NCI-H1694 (cell line): ENCODE data around the gene MADCAM1.
"Not testable (repeated sequence)": the region's sequence is repeated elsewhere in the genome, so short reads cannot be mapped to it uniquely, and the experiment has no call there.

Experiments used
- DNase-seq: peaks from one replicate; lab custom pipeline; 2025; lab: John Stamatoyannopoulos, UW

Gene MADCAM1

DNA sequence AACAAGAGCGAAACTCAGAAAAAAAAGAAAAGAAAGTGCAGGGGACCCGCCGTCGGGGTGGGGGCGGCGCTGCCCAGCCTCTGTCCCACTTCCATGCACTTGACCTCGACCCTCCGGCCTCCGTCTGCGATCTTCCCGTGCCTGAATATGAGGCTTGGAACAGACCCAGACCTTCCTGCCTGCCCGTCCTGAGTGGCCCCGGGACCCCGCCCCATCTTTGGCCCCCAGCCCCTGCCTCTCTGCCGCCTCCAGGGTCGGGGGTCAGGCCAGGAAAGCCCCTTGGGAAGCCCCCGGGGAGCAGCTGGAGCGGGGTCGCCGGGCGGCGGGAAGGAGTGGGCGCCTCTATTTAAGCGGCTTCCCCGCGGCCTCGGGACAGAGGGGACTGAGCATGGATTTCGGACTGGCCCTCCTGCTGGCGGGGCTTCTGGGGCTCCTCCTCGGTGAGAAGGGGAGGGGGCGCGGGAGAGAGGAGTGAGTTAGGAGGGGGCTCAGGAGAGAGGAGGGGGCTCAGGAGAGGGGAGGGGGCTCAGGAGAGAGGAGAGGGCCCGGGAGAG lies at the start of gene MADCAM1:
MADCAM1 (plus strand) TSS at position 375 of the 554 bp plus-strand sequence; CDS start at position 389, 14 bp downstream.
- DNase-seq = no peak

DNA sequence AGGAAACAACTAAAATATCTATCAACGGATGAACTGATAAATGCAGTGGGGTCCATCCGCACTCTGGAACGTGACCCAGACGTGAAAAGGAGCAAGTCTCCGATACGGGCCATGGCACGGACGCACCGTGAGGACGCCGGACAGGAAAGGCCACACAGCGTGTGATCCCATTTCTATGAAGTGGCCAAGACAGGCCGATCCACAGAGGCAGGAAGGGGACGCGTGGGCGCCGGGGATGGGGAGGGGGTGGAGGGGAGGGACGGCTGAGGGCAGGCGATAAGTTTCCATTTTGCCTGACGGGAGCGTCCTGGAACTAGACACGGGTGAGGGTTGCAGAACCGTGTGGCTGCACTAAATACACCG lies 49.2 kb upstream of the MADCAM1 start:
- no peak for DNase-seq

DNA sequence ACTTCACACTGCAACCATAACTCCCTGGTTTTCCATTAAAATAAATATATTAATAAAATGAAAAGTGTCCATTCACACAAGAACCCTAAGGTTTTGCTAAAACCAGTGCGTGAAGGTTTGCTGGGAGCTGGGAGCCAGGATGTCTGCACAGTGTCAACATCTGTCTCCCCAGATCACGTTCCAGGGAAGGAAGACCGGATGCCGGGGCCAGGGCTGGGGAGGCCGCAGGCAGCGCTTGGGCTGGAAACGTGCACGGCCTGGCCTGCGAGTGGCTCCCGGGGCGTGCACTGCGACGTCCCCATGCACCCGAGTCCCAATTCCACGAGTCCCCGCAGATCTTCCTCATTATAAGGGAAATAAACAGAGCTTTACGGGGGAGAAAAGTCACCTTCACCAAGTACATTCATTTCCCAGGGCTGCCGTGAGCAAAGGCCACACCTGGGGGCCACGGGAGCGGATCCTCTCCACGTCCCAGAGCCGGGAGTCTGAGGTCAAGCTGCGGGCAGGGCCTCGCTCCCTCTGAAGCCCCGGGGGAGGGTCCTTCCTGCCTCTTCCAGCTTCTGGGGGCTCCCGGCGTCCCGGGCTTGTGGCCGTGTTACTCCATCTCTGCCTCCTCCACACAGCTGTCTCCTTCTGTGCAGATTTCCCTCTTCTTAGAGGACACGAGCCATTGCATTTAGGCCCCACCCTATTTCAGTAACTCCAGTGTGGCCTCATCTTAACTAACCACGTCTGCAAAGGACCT lies 48.3 kb upstream of the MADCAM1 start:
- no peak for DNase-seq

GRCh38 chr19:449916-450315 lies 46.4 kb upstream of the MADCAM1 start:
- DNase-seq = no peak

DNA sequence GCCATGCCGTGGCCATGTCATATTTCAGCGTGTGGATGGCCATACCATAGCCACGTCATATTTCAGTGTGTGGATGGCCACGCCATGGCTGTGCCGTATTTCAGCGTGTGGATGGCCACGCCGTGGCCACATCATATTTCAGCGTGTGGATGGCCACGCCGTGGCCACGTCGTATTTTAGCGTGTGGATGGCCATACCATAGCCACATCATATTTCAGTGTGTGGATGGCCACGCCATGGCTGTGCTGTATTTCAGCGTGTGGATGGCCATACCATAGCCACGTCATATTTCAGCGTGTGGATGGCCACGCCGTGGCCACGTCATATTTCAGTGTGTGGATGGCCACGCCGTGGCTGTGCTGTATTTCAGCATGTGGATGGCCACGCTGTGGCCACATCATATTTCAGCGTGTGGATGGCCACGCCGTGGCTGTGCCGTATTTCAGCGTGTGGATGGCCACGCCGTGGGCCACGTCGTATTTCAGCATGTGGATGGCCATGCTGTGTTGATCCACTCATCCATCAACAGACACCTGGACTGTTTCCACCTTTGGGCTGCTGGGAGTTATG lies 45.3 kb upstream of the MADCAM1 start:
- not testable (repeated sequence) for DNase-seq

DNA sequence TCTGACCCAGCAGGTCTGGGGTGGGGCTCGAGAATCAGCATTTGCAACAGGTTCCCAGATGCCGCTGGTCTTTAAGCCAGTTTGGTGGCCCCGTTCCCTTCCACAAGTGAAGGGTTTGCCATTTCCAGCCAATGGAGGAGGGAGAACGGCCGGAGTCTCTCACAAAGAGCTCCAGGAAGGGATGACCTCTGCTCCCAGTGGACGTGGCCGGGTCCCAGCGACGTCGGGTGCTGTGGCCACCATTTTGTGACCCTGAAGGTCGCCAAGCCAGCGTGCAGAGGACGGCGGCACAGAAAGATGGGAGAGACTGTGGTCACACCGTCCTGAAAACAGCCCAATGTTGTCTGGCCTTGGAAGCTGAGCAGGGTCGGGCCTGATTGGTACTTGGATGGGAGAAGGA lies 43.5 kb upstream of the MADCAM1 start:
- no peak for DNase-seq

DNA sequence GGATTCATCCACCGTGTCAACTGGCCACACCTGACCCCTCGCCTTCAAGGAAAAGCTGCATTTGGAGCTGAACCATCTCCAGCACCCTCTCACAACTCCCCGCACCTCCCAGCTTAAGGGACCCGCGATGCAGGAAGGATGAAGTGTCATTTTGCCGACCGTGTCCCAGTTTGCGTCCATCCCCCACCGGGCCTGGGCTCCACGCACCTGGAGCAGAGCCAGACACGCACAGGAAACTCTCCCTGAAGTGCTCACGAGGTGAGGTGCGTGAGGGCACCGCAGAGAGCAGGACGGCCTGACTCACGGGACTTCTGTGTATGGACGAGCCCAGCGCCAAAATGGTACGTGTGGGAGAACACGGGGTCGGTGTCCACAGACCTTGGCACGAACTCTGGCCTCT lies 42.7 kb upstream of the MADCAM1 start:
- no peak for DNase-seq

DNA sequence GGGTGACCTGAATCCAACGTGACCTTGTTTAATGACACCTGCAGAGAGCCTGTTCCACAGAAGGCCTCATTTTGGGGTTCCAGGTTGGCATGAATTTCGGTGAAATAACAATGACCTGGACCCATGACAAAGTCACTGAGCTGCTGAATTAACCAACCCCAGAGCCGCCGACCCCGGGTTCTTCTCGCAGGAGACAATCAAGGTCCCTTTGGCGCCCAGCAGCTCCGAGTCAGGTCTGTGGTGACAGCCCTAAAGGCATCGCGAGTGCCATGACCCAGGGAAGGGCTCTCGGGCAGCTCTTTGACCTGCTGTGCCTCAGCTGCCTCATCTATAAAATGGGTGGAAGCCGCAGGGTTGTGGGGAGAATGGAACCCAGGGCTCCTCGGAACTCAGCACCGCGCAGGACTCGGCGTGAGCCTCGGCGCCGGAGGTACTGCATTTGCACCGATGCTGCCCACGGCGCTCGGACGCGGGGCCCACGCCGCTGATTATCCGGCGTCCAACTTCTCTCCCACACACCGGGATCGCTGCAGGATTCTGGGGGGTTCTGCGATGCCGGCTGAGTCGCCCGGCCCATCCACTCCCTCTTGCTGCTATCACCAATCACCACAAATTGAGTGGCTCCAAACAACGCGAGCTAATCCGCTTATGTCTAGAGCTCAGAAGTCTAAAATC lies 41.1 kb upstream of the MADCAM1 start:
- no peak for DNase-seq

- no peak for DNase-seq
Observed at GRCh38 chr19:455851-456546, 40.3 kb upstream of the MADCAM1 start.

GRCh38 chr19:456547-457110 lies 39.7 kb upstream of the MADCAM1 start:
- no peak for DNase-seq

DNA sequence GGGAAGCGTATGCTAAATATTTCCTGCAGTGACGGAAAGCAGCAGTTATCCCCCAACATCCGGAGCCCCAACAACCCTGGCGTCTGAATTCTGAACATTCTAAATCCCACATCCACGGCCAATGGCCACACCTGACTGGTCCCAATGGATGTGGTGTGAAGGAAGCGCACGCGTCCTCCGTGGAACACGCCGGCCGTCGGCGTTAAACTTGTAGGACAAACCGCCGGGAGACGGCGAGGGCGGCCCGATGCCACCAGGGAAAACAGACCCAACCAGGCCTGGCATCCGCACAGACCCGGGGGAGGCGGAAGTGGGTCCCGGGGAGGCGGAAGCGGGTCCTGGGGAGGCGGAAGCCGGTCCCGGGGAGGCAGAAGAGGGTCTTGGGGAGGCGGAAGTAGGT lies 38.6 kb upstream of the MADCAM1 start:
- DNase-seq = no peak

DNA sequence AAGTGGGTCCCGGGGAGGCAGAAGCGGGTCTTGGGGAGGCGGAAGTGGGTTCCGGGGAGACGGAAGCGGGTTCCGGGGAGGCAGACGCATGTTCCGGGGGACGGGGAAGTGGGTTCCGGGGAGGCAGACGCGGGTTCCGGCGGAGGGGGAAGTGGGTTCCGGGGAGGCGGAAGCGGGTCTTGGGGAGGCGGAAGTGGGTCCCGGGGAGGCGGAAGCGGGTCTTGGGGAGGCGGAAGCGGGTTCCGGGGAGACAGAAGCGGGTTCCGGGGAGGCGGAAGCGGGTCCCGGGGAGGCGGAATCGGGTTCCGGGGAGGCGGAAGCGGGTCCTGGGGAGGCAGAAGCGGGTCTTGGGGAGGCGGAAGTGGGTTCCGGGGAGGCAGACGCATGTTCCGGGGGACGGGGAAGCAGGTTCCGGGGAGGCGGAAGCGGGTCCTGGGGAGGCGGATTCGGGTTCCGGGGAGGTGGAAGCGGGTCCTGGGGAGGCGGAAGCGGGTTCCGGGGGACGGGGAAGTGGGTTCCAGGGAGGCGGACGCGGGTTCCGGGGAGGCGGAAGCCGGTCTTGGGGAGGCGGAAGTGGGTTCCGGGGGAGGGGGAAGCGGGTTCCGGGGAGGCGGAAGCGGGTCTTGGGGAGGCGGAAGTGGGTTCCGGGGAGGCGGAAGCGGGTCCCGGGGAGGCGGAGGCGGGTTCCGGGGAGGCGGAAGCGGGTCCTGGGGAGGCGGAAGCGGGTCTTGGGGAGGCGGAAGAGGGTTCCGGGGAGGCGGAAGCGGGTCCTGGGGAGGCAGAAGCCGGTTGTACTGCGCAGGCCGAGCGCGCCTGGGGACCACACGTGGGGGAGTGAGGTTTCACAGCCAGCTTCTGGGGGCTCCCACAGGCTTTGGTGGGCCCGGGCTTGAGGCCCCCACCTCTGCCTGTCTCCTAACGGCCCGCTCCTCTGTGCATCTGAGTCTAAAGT lies 37.9 kb upstream of the MADCAM1 start:
- DNase-seq = no peak

- no peak for DNase-seq
Observed at GRCh38 chr19:459724-460511, 36.4 kb upstream of the MADCAM1 start.

GRCh38 chr19:460877-461720 lies 35.2 kb upstream of the MADCAM1 start, which contains the start of gene SHC2:
Gene SHC2, minus strand, starts transcription at chr19:461033. Its CDS starts 37 bp downstream, at chr19:460996.
- no peak for DNase-seq

DNA sequence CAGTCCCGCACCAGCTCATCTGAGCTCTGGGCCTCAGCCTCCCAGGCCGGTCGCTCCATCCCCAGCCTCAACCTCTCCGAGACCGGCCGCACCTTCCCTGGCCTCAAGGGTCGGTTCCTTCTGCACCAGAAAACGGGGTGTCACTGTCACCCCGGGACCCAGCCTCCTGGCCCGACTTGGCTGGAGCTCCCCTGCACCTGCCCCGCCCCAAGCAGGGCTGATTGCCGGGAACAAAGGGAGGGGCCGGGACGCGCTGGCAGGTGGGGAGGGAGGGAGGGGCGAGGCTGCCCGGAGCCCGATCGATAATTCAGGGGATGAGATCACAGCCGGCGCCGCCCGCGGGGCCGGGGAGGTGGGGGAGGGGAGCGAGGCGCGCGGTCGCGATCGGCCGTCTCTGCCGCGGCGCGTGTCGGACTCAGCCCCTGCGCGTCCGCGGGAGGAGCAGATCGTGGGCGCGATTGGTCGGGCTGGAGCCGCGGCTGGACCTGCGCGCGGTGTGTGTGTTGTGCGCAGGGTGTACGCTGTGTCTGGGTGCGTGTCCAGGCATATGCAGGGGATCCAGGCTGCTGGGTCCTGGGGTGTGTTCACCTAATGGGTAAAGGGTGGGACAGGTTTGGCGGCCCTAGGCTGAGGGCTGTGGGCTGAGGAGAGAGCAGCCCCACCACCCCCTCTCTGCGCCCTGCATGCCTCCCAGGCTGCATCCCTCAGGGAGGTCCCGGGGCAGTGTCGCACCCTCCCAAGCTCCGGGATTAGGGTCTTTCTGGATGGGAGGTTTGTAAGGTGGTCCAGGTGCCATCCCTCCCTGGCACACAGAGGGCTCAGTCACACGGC lies 34.4 kb upstream of the MADCAM1 start:
- DNase-seq = no peak

GRCh38 chr19:463483-464207 lies 32.6 kb upstream of the MADCAM1 start:
- DNase-seq = no peak

- no peak for DNase-seq
Observed at GRCh38 chr19:464208-464545, 32.1 kb upstream of the MADCAM1 start.
